ENCODE data around the gene DLX4.

GRCh38 chr17:49980703-49981197 is 11.8 kb downstream of the DLX4 start:
- TF ChIP-seq CSDC2 (CRISPR knock-in tag; IDR thresholded peaks at IDR 0.05): no peak
- TF ChIP-seq TCF4 (CRISPR knock-in tag; IDR thresholded peaks at IDR 0.05; ENCODE audit: borderline replicate concordance): no peak
- TF ChIP-seq ARNTL (CRISPR knock-in tag; IDR thresholded peaks at IDR 0.05; ENCODE audit: borderline replicate concordance, low read depth): no peak
- TF ChIP-seq RARB (CRISPR knock-in tag; IDR thresholded peaks at IDR 0.05): no peak
- TF ChIP-seq ZFP3 (CRISPR knock-in tag; IDR thresholded peaks at IDR 0.05): no peak
